Measurements from ENCODE around the gene RFX3.

RFX3 gene

DNA sequence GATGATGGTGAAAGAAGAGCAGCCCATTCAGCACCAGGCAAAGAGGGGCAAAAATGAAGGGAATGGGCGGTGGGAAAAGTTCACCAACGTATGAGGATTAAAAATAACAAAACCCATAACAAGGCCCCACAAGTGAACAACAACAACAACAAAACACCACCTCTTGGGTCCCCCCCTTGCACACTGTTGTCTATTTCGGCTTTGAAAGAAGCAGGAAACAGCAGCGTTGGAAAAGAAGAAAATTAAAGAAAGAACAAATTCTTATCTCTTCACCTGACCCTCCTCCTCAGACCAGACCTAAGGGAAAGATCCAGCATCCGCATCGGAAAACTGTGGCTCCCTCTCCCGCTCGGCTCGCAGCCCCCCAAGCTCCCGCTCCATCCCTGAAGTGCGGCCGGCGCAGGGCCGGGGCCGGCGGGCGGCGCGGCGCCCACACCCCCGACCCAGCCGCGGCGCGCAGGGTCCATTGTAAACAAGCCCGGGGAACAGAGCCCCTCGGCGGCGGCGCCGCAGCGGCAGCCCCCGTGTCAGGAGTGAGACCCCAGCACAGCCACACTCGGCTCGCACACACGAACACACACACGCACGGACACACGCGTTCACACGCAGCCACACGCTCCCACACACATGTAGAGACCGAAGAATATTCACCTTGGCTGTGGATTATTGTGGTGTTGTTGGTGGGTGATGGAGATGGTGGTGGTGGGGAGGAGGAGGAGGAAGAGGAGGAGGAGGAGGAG lies 535 bp downstream of the RFX3 start:
- H3K4me3 ChIP-seq (ENCODE audit: low read length), result peak overlapping the region; percentile 94
- no peak for DNase-seq (ENCODE audit: low read depth)
- TF ChIP-seq, protein P1, sequence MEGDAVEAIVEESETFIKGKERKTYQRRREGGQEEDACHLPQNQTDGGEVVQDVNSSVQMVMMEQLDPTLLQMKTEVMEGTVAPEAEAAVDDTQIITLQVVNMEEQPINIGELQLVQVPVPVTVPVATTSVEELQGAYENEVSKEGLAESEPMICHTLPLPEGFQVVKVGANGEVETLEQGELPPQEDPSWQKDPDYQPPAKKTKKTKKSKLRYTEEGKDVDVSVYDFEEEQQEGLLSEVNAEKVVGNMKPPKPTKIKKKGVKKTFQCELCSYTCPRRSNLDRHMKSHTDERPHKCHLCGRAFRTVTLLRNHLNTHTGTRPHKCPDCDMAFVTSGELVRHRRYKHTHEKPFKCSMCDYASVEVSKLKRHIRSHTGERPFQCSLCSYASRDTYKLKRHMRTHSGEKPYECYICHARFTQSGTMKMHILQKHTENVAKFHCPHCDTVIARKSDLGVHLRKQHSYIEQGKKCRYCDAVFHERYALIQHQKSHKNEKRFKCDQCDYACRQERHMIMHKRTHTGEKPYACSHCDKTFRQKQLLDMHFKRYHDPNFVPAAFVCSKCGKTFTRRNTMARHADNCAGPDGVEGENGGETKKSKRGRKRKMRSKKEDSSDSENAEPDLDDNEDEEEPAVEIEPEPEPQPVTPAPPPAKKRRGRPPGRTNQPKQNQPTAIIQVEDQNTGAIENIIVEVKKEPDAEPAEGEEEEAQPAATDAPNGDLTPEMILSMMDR (conservative IDR thresholded peaks at IDR 0.05; ENCODE audit: low read length), result no peak

DNA sequence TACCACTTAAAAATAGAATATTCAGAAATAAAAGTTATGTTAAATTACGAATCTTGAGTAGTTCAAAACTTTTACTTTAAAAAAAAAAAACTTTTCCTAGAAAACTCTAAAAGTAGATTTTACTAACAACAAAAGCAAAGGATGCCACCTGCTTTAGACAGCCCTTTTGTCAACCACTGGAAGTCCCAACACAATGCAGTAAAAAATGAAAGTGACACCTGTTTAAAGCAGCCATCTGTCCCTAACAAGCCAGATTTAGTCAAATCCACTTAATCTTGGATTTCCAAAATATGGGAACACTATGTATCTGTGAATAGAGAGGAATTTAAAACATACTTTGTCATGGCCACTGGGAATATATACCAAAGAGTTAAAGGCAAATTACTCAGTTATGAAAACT lies 3.8 kb downstream of the RFX3 start:
- DNase-seq (ENCODE audit: low read depth), result no peak
- TF ChIP-seq, protein P1 (conservative IDR thresholded peaks at IDR 0.05; ENCODE audit: low read length), result no peak
- H3K4me3 ChIP-seq (ENCODE audit: low read length), result no peak overlapping the region

- no peak for DNase-seq (ENCODE audit: low read depth)
- TF ChIP-seq, protein P1 (conservative IDR thresholded peaks at IDR 0.05; ENCODE audit: low read length), result no peak
- no peak overlapping the region for H3K4me3 ChIP-seq (ENCODE audit: low read length)
Measured at GRCh38 chr9:3520564-3520963, 5.2 kb downstream of the RFX3 start.

- peak; percentile 72 for DNase-seq (ENCODE audit: low read depth)
- H3K4me3 ChIP-seq (ENCODE audit: low read length), result no peak overlapping the region
- TF ChIP-seq, protein P1 (conservative IDR thresholded peaks at IDR 0.05; ENCODE audit: low read length), result no peak
Measured at GRCh38 chr9:3517377-3518048, 8.3 kb downstream of the RFX3 start.

DNA sequence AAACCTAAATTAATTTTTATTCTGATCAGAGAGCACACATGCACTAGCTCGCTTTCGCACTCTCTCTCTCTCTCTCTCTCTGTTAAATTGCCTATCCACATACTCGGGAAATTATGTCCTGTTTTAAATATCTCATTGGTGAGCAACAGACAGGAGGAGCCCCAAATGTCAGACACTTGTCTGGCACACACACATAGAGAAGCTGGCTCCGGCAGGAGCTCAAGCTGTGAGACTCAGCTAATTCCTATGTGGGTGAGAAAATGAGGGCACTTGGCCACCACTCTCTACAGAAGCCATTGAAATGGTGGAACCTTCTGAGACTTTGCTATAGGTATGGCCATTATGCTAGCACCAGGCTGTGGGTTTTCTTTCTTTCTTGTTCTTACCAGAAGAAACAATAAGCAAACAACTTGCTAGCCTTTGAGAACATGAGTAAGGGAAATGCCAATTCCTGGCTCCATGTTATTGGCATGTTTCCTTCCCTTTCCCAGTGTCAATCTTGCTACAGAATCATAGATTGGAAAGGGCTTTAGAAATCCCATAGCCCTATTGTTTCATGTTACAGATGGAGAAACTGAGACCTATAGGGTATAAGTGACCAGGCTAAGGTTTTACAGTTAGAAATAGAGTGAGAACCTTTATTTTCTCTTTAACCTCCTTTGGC lies 9.0 kb downstream of the RFX3 start:
- no peak overlapping the region for H3K4me3 ChIP-seq (ENCODE audit: low read length)
- TF ChIP-seq, protein P1 (conservative IDR thresholded peaks at IDR 0.05; ENCODE audit: low read length), result no peak
- DNase-seq (ENCODE audit: low read depth), result peak; percentile 43

DNA sequence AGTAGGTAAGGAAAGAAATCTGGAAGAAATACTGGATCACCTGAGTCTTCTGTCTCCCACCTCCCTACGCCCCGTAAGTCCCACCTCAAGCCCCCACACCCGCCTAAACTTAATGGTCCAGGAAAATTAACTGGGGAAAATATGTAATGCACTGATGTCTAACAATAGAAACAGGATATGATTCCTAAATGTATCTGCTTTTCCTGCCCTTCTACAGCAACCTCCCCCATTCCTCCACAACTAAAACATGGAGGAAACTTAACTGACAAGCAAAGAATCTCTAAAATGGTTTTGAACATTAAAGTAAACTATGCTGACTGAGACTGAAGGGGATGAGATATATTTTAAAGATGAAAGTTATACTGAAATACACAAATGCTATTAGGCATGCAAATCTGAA lies 10.4 kb downstream of the RFX3 start:
- no peak for DNase-seq (ENCODE audit: low read depth)
- TF ChIP-seq, protein P1 (conservative IDR thresholded peaks at IDR 0.05; ENCODE audit: low read length), result no peak
- H3K4me3 ChIP-seq (ENCODE audit: low read length), result no peak overlapping the region
